Left kidney (tissue), 2 donors: ENCODE data around the gene KCNG4. TPM values are rescaled to one million over a fixed set of nuclear protein-coding genes. Genes with fewer than 3 reads are reported as not detected.
A peak's percentile ranks its signal among the peaks of the same experiment; 100 is the strongest.

Experiments
- DNase-seq: peaks from one replicate; pipeline ENCODE4 v3.0.0-alpha.2; 2013
- polyA plus RNA-seq: library from polyadenylated mRNA; unstranded; fragments of 120-200 nt; gene quantifications from one replicate; pipeline ENCODE4 v1.2.1, GENCODE V29; 2013; ENCODE audit not compliant: insufficient read length

The KCNG4 gene
- polyA plus RNA-seq, 1 donor = 0.07 TPM

DNA sequence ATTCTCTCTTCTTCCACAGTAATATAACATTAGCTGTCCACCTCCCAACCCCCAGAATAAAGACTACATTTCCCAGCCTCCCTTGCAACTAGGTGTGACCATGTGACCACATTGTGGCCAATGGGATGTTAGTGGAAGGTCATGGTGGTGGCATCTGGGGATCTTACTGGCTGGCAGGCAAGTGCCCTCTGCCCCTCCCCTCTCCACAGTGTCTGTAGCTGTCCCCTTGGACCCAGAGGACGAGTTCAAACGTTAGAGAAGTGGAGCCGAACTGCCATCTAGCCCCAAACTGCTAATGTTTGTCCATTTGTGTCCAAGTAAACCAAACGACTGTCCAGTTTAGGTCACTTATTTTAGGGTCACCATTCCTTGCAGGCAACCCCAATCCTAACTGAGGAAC lies 26.6 kb upstream of the KCNG4 start:
- peak; percentile 53 for DNase-seq

DNA sequence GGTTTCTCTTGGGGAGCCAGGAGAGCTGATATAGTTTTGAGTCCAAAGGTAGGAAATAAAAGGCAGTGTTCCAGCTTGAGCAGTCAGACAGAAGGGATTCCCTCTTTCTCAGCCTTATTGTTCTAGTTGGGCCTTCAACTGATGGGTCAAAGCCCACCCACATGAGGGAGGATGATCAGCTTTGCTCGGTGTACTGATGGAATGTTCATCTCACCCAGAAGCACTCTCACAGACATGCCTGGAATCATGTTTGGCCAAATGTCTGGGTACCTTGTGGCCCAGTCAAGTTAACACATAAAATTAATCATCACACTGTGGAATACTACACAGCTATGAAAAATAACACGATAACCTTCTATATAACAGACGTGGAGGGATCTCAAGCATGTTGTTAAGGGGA lies 23.1 kb upstream of the KCNG4 start:
- no peak for DNase-seq

- DNase-seq = no peak
Observed at GRCh38 chr16:84262031-84262430, 22.2 kb upstream of the KCNG4 start.

GRCh38 chr16:84260766-84261554 lies 21.1 kb upstream of the KCNG4 start:
- no peak for DNase-seq

DNA sequence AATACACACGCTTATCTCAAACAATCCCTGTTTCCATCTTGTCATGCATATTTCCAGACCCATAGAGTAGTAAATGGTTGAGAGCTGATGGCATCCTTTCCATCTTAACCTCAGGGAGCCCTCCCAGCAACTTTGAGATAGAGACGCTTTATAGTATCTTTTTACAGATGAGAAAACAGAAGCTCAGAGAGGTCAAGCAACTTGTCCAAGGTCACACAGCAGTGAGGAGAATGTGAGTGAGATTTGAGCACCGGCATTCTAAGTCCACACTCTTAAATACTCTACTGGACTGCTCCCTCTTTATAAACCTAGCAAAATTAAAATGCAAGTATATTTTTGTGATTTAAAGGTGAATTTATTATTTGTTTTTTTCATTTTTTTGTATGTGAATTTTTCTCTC lies 19.9 kb upstream of the KCNG4 start:
- no peak for DNase-seq

- DNase-seq = no peak
Observed at GRCh38 chr16:84258266-84258665, 18.5 kb upstream of the KCNG4 start.

DNA sequence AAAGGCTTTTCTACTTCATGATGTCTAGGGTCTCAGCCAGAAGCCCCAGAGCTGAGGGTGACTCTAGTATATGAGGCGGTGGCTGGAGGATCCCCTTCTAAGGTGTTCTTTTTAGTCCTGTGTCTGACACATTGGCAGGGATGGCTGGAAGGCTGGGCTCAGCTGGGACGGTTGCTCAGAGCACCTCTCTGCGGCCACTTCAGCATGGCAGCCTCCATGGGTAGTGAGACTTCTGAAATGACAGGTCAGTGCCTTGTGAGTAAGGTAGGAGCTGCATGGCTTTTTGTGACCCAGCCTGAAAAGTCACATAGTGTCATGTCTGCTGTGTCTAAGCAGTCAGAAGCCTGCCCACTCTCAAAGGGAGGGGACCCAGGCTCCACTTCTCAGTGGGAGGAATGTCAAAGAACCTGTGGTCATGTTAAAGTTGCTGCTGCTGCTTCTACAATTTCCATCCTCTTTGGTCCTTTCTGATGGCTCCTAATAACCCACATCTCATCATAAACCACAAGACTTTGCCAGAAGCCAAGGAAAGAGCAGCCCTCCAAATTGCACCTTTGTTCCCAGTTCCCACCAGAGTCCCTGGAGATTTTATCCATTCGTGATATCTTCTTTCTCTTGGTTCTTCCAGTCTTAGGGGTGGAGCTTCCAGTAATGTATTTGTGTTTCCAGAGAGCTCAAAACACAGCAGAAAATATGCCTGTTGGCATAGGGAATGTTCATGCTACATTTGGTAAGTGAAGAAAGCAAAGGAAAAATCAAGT lies 15.4 kb upstream of the KCNG4 start:
- no peak for DNase-seq

GRCh38 chr16:84254062-84254461 lies 14.2 kb upstream of the KCNG4 start:
- no peak for DNase-seq

GRCh38 chr16:84253173-84253572 lies 13.4 kb upstream of the KCNG4 start:
- no peak for DNase-seq

DNA sequence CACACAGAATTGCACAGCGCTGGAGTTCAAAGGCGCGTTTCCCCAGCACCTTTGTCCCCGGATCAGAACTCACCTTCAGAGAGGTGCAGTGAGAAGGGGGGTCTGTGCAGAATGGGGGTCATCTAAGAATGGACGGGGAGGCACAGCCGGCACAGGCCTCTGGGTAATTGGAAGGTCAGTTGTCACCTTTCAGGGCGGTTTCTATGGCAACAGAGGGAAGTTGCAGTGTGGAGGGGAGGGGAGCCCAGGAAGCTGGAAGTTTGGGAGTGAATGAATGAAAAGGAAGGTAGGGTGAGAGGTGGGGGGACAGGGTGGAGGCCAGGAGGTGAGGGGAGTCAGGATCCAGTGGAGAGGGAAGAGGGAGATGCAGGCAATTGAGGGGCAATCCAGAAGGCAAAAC lies 12.4 kb upstream of the KCNG4 start:
- DNase-seq = no peak

- no peak for DNase-seq
Observed at GRCh38 chr16:84247844-84248243, 8.0 kb upstream of the KCNG4 start.

- DNase-seq = no peak
Observed at GRCh38 chr16:84247331-84247730, 7.5 kb upstream of the KCNG4 start.

DNA sequence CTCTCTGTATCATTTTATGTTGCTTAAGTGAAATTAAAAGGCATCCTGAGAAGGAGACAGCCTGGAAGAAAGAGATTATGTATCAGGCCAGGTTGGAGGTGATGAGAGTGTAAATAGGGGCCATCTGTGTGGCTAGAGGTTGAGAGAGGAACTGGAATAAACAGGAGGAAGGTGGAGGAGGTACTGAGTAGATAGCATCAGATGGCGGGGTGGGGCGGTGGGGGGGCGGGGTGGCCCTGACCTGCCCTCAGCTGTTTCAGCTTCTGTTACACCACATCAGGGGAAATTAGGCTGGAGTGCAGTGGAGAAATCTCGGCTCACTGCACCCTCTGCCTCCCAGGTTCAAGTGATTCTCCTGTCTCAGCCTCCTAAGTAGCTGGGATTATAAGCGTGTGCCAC lies 6.9 kb upstream of the KCNG4 start:
- DNase-seq = no peak

GRCh38 chr16:84245956-84246678 lies 6.3 kb upstream of the KCNG4 start:
- DNase-seq = no peak

DNA sequence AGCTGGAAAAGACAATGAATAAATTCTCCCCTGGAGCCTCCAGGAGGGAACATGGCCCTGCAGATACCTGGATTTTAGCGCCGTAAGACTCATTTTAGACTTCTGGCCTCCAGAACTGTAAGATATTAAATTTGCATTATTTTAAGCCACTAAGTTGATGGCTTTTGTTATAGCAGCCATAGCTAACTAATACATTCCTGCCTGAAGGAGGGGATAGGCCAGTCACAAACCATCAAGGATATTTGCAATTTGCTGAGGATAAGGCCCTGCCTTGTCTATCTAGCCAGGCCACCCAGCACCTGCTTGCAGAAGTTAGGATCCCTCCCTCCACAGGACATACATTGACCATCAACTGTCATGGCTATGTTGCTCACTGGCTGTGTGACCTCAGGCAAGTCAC lies 4.9 kb upstream of the KCNG4 start:
- DNase-seq = no peak

DNA sequence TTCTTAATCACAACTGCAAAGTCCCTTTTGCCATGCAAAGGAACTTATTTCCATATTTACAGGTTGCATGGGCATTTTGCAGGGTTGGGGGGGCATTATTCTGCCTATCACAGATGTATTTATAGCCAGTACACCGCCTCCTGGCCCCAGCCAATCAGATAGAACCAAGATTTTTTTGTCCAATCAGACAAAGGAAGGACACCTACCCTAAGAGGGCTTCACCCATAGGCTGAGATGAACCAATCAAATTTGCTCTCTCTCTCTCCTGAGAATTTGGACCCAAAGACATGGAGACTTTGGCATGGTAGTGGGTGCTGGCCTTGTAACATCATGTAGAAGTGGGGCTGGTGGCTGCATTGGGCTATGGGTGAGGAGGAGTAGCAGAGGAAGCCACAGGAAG lies 3.9 kb upstream of the KCNG4 start:
- no peak for DNase-seq

- DNase-seq = no peak
Observed at GRCh38 chr16:84242839-84243238, 3.0 kb upstream of the KCNG4 start.

- DNase-seq = no peak
Observed at GRCh38 chr16:84241778-84242177, 2.0 kb upstream of the KCNG4 start.

DNA sequence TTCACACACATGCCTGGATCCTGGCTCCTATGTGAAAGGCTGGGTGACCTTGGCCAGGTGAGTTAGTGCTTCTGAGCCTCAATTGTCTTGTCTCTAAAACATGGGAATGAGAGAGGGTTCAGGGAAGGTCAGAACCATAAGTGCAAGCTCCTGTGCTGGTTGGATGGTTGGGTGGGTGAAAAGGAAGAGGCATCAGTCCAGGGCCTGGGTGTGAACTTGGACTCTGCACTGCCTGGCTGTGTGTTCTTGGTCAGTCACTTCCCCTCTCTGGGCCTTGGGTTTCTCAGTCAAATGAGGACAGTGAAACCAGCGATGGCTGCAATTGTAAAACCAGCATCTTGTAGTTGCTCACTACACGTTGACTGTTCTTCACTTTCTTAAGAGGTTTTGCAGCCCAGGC lies 643 bp upstream of the KCNG4 start:
- DNase-seq = no peak

DNA sequence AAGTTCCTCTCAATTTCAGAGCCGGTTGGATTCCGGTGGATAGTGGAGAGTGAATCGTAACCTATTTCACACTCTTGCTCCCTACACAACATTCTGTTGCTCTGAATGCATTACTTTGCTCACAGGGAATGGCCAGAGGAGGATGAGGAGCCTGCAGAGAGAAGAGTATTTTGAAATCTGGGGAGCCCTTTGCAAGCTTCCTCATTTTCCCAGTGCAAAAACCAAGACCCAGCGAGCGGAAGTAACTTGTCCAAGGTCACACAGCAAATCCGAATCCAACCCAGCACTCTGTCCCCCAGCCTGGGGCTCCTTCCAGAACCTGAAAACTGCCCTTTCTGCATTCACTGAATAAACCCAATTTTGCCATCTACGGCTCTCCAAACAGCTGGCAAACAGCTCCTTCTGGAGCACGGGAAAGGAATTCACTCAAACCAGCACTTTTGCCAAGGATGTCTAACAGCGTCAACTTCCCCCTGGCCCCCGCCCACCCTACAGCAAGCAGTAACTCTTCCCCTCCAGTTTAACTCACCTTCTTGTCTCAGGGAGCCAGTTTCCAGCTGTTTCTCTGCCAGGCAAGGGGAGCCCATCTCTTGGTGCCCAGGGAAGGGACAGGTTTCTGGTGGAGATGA lies 557 bp downstream of the KCNG4 start:
- DNase-seq = no peak

DNA sequence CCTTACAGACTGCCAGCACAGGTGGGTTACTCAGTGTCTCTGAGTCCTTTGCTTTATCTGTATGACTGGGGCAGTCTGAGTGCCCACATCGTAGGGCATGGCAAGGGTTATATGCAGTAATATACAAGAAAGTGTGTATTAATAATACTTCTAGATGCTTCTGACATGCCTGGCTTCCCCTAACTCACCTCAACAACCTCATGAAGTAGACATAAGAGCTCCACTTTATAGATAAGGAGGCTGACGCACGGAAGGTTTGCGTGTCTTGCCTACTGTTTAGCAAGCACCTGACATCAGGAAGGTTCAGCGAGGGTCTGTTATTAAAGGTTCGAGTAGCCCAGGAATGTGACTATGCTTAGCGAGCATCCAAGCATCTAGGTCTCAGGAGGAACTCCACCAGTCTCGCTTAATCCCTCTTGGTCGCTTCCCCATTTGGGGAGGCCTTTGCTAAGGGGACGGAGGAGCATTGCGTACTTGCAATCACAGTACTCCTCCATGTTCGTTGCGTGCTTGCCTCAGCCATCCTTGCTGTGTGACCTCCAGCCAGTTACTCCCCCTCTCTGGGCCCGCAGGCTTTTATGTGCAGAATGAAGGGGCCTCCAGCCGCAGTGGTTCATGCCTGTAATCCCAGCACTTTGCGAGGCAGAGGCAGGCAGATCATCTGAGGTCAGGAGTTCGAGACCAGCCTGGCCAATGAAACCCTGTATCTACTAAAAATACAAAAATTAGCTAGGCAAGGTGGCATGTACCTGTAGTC lies 1.6 kb downstream of the KCNG4 start:
- no peak for DNase-seq

DNA sequence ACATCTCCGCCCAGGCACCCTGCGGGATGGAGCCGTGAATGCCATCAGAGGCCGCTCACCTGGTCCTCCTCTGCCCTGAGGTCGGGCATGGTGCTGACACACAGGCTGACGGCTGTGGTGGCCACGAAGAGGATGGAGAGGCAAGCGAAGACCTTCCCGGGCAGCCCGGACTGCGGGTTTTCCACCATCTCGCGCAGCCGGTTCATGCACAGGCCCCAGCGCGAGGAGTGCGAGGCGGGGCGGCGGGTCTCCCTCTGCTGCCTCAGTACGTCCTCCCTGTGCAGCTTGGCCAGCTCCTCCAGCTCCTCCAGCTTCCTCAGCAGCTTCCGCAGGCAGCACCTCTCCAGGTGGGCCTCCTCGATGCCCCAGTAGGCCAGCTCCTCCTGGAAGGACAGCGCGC lies 3.1 kb downstream of the KCNG4 start:
- DNase-seq = no peak
